Thymus (tissue), 11 donors: ENCODE results near the gene PTPN4. TPM values are rescaled to one million over a fixed set of nuclear protein-coding genes. Genes with fewer than 3 reads are reported as not detected.
"Not testable (repeated sequence)": the region's sequence is repeated elsewhere in the genome, so short reads cannot be mapped to it uniquely, and the experiment has no call there.

Experiments
- DNase-seq, 9 donors: peaks; one replicate each; pipeline ENCODE4 v3.0.0-alpha.2; 2013; ENCODE audit warnings: low spot score in 9 of 9, low read depth in 6 of 9, missing footprints in 1 of 9
- H3K27ac ChIP-seq, 2 donors: one replicate each; pipeline ENCODE4 v1.5.1; 2013; ENCODE audit warnings: control low read depth in 1 of 2, low read depth in 1 of 2, low read length in 1 of 2, mild to moderate bottlenecking in 1 of 2, moderate library complexity in 1 of 2
- H3K27me3 ChIP-seq, 2 donors: one replicate each; pipeline ENCODE4 v1.5.1; 2013; ENCODE audit warnings: low read length in 1 of 2; ENCODE audit not compliant: control insufficient read depth in 2 of 2, insufficient read depth in 1 of 2
- H3K36me3 ChIP-seq, 2 donors: one replicate each; pipeline ENCODE4 v1.5.1; 2013; ENCODE audit warnings: low read length in 1 of 2, mild to moderate bottlenecking in 1 of 2, moderate library complexity in 1 of 2; ENCODE audit not compliant: control insufficient read depth in 2 of 2, insufficient read depth in 2 of 2
- H3K4me1 ChIP-seq, 2 donors: one replicate each; pipeline ENCODE4 v1.5.1; 2013; ENCODE audit warnings: low read length in 2 of 2; ENCODE audit not compliant: control insufficient read depth in 2 of 2, insufficient read depth in 2 of 2
- H3K4me3 ChIP-seq, 2 donors: one replicate each; pipeline ENCODE4 v1.5.1; 2013; ENCODE audit warnings: low read length in 2 of 2, control low read depth in 1 of 2, mild to moderate bottlenecking in 1 of 2
- H3K9me3 ChIP-seq, 2 donors: one replicate each; pipeline ENCODE4 v1.5.1; 2013; ENCODE audit warnings: low read length in 1 of 2, mild to moderate bottlenecking in 1 of 2; ENCODE audit not compliant: control insufficient read depth in 2 of 2, insufficient read depth in 1 of 2
- WGBS: extraction: QIAGEN DNeasy Blood & Tissue Kit; methylation state at CpG from one replicate; pipeline ENCODE4 v1.1.7; 2013; 5-methylcytosine and 5-hydroxymethylcytosine counted together
- polyA plus RNA-seq: library from polyadenylated mRNA; stranded (reverse); fragments of 200-250 nt; gene quantifications from one replicate; pipeline ENCODE4 v1.2.3, GENCODE V29; 2013
- total RNA-seq: library from RNA; stranded (reverse); fragments of 120-200 nt; gene quantifications from one replicate; pipeline ENCODE4 v1.2.4, GENCODE V29; 2013
- donor health status: healthy.

The PTPN4 gene
- total and polyA plus RNA-seq, 2 donors: 11.9 to 53.0 TPM

DNA sequence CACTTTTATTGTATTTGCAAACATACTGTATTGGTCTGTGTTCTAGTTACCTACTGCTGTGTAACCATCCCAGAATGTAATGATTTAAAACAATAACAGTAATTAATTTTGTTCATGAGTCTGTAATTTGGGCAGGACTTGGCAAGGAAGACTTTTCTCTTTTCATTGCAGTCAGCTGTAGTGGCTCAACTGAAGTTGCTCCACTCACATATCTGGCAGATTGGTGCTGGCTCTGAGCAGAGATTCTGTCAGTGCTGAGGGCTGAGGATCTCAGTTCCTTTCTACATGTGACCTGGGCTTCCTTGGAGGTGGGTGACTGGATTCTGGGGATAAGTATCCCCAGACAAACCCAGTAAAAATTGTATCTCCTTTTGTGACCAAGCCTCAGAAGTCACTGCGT is 26.6 kb downstream of the PTPN4 start:
- peaks cover 0 to 8% of the 10 kb centered on the region in 2 donors for H3K9me3 ChIP-seq
- no peak for DNase-seq
- H3K36me3 ChIP-seq: no peaks in the 10 kb centered on the region
- H3K27me3 ChIP-seq: no peaks in the 10 kb centered on the region
- no peak overlapping the region for H3K27ac ChIP-seq
- WGBS: 98% methylated on average over 1 of the region's 1 CpG
- no peaks in the 10 kb centered on the region for H3K4me1 ChIP-seq
- H3K4me3 ChIP-seq: no peak overlapping the region

DNA sequence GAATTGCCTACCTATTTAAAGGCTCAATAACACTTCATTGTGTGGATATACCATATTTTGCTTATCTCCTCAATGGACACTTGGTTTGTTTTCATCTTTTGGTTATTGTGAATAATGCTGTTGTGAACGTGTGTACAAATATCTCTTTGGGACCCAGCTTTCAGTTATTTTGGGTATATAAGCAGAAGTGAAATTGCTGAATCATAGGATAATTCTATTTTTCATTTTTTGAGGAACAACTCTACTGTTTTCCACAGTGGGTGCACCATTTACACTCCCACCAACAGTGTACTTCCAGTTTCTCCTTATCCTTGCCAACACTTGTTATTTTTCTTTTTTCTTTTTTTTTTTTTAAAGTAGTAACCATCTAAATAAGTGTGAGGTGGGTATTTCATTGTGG is 29.0 kb downstream of the PTPN4 start:
- WGBS: 94% methylated on average over 1 of the region's 1 CpG
- H3K4me3 ChIP-seq: no peak overlapping the region

GRCh38 chr2:119790466-119790865 is 30.7 kb downstream of the PTPN4 start:
- Histone ChIP-seq H3K36me3 (peaks cover 9 to 11% of the 10 kb centered on the region in 2 donors), H3K27me3 (no peaks in the 10 kb centered on the region), H3K4me3 (no peak overlapping the region), H3K27ac (no peak overlapping the region), H3K9me3 (peaks cover 11 to 33% of the 10 kb centered on the region in 2 donors), H3K4me1 (no peaks in the 10 kb centered on the region)
- no peak for DNase-seq

More for the DNA sequence above, 29.0 kb downstream of the PTPN4 start:
- no peaks in the 10 kb centered on the region for H3K4me1 ChIP-seq
- DNase-seq: no peak
- H3K27ac ChIP-seq: no peak overlapping the region
- H3K27me3 ChIP-seq: no peaks in the 10 kb centered on the region
- no peaks in the 10 kb centered on the region for H3K36me3 ChIP-seq
- peaks cover 4 to 16% of the 10 kb centered on the region in 2 donors for H3K9me3 ChIP-seq

DNA sequence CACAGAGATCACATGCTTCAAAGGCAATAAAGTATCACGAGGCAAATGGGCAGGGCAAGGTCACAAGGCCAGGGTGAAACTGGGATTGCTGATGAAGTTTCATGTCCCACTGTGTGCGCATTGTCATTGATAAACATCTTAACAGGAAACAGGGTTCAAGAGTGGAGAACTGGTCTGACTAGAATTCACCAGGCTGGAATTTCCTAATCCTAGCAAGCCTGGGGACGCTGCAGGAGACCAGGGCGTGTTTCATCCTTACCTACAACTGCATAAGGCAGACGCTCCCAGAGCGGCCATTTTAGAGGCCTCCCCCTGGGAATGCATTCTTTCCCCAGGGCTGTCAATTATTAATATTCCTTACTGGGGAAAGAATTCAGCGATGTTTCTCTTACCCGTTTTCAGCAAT is 33.2 kb downstream of the PTPN4 start:
- Histone ChIP-seq H3K9me3 (peaks cover 11 to 34% of the 10 kb centered on the region in 2 donors), H3K27me3 (no peaks in the 10 kb centered on the region), H3K4me1 (no peaks in the 10 kb centered on the region), H3K36me3 (peaks cover 11 to 12% of the 10 kb centered on the region in 2 donors), H3K27ac (no peak overlapping the region), H3K4me3 (no peak overlapping the region)
- WGBS: 86% methylated on average over 8 of the region's 8 CpGs
- DNase-seq: no peak

GRCh38 chr2:119794237-119794636 is 34.5 kb downstream of the PTPN4 start:
- DNase-seq: no peak
- H3K27ac ChIP-seq: no peak overlapping the region
- WGBS: 98% methylated on average over 9 of the region's 9 CpGs
- H3K9me3 ChIP-seq: peaks cover 11 to 34% of the 10 kb centered on the region in 2 donors
- H3K4me3 ChIP-seq: no peak overlapping the region
- no peaks in the 10 kb centered on the region for H3K4me1 ChIP-seq
- peaks cover 11 to 12% of the 10 kb centered on the region in 2 donors for H3K36me3 ChIP-seq
- H3K27me3 ChIP-seq: no peaks in the 10 kb centered on the region

DNA sequence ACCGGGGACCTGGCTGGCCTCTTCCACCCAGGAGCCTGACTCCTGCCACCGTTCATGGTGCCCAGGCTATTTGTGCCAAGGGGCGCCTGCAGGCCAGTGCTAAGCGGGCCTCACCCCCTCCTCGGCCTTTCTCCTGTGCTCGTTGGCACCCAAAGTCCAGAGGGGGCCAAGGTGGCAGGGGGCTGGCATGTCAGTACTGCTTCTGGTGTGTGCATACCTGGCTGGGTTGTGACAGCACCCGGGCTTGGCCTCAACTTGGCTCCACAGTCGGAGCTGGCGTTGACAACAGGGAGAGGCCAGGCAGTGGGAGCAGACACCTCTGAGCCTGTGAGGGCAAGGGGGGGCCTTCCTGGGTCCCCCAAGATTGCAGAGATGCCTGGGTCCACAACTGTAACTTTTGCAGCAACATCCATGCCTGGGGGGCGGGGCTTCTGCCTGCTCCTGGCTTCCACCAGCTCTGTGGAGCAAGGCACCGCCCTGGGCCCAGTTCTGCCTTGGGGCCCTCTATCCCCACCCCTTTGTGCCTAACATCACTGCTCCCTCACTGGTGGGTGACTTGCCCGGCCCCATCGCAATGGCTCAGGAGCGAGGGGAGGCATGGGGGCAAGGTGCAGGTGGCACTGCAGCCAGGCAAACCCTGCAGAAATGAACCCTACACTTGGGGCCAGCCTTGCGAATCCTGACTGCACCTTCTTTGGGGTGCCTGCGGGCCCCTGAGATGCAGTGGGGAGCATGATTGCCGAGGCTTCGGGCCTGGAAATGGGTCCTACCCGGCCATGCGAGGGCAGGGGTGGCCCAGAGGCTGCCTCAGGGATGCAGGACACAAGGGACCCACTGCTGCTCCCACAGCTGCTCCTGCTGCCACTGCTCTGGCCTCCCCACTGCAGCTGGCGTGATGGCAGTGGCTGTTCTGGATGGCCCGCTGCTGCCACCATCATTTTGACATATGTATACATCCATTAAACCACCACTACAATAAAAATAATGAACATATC is 35.9 kb downstream of the PTPN4 start:
- Histone ChIP-seq H3K4me3 (no peak overlapping the region), H3K27me3 (no peaks in the 10 kb centered on the region), H3K36me3 (peaks cover 11 to 12% of the 10 kb centered on the region in 2 donors), H3K9me3 (peaks cover 11 to 30% of the 10 kb centered on the region in 2 donors), H3K27ac (no peak overlapping the region), H3K4me1 (no peaks in the 10 kb centered on the region)
- WGBS: 98% methylated on average over 22 of the region's 22 CpGs
- DNase-seq: no peak

GRCh38 chr2:119800376-119800902 is 40.7 kb downstream of the PTPN4 start:
- peaks cover 0 to 3% of the 10 kb centered on the region in 2 donors for H3K36me3 ChIP-seq
- H3K4me3 ChIP-seq: no peak overlapping the region
- no peak for DNase-seq
- no peaks in the 10 kb centered on the region for H3K4me1 ChIP-seq
- peaks cover 0 to 1% of the 10 kb centered on the region in 2 donors for H3K9me3 ChIP-seq
- H3K27me3 ChIP-seq: no peaks in the 10 kb centered on the region
- H3K27ac ChIP-seq: no peak overlapping the region
- 99% methylated on average over 1 of the region's 1 CpG for WGBS

DNA sequence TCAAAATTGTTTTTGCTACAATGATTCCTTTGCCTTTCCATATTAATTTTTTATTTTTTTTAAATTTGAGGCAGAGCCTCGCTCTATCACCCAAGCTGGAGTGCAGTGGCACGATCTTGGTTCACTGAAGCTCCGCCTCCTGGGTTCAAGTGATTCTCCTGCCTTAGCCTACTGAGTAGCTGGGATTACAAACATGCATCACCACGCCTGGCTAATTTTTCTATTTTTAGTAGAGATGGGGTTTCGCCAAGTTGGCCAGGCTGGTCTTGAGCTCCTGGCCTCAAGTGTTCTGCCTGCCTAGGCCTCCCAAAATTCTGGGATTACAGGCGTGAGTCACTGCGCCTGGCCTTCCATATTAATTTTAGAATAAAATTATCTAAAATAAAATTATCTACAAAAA is 41.3 kb downstream of the PTPN4 start:
- DNase-seq: no peak
- H3K27me3 ChIP-seq: no peaks in the 10 kb centered on the region
- WGBS: 99% methylated on average over 7 of the region's 7 CpGs
- no peaks in the 10 kb centered on the region for H3K9me3 ChIP-seq
- H3K27ac ChIP-seq: no peak overlapping the region
- H3K36me3 ChIP-seq: peaks cover 0 to under 1% of the 10 kb centered on the region in 2 donors
- no peaks in the 10 kb centered on the region for H3K4me1 ChIP-seq
- no peak overlapping the region for H3K4me3 ChIP-seq

DNA sequence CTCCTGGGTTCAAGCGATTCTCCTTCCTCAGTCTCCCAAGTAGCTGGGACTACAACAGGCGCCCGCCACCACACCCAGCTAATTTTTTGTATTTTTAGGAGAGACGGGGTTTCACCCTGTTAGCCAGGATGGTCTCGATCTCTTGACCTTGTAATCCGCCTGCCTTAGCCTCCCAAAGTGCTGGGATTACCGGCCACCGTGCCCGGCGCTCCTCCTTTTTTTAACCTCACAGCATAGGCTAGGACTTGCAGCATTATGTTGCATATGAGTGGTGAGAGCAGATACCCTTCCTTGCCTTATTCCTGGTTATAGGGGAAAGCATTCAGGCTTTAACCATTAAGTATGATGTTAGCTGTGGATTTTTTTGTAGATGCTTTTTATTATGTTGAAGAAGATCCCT is 42.3 kb downstream of the PTPN4 start:
- not testable (repeated sequence) for H3K27me3 ChIP-seq, H3K4me3 ChIP-seq, H3K9me3 ChIP-seq, H3K36me3 ChIP-seq, DNase-seq, H3K27ac ChIP-seq, H3K4me1 ChIP-seq
- 97% methylated on average over 10 of the region's 10 CpGs for WGBS
